Measurements from ENCODE around the gene HSPA1L.

The HSPA1L gene

DNA sequence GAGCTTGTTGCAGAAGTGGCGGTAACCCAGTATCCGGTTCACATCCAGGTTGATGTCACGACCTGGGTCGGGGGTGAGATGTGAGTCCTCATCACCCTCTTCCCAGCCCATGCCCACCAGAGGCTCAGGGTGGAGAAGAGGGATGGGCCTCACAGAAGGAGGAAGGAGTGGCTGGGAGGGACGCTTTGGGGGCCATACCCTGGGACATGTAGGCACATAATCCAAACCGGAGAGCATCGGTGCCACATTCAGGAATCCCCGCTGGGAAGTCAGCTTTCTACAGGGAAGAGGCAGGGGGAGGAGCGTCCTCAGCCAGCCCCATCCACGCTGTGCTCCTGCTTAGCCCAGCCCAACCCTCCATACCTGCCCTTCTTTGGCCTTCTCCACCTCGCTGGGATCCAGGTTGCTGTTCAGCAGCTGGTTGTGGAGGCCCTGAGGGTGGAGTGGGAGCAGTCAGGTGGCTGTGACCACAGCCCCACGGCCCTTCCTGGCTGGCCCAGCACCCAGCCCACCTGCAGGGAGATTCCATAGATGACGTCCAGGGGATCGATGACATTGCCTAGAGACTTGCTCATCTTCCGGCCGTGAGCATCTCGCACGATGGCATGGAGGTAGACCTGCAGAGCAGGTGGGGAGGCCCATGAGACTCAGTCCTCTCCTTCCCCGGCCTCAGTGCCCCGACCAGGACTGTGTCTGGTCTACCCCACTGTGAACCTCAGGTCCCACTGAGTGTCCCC is 34.4 kb downstream of the HSPA1L start:
- DNase-seq: no peak

- DNase-seq: no peak
Observed at GRCh38 chr6:31779908-31780307, 35.2 kb downstream of the HSPA1L start.

- no peak for DNase-seq
Observed at GRCh38 chr6:31778999-31779885, 35.8 kb downstream of the HSPA1L start.

- no peak for DNase-seq
Observed at GRCh38 chr6:31778193-31778592, 36.9 kb downstream of the HSPA1L start.

GRCh38 chr6:31777667-31778050 is 37.4 kb downstream of the HSPA1L start:
- DNase-seq: no peak

- peak; percentile 83 for DNase-seq
Observed at GRCh38 chr6:31776989-31777666, 38.0 kb downstream of the HSPA1L start, which contains the start of gene VWA7. Gene VWA7, minus strand, starts transcription at chr6:31777328. Its CDS starts 549 bp downstream, at chr6:31776779.

DNA sequence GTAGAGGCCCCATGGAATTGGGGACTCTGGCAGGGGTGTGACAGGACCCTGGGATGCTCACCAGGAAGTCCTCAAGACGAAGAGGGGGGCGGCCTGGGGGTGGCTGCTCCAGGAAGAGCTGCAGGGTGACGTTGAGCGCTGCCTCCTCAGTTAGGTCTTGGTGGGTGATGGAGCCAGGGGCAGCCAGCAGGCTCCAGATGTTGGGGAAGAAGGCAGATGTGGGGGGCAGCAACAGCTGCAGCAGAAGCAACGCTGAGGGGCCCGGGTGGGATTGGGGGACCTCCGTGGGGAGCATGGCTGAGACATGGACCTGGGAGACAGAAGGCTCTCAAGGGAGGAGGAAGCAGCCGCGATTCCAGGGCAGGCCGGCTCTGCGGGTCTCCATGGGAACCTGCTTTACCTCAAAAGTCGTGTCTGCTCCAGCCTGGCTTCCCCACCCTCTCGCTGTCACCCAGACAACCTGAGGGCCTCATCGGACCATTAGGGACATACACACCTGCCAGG is 38.5 kb downstream of the HSPA1L start:
- no peak for DNase-seq

- DNase-seq: no peak
Observed at GRCh38 chr6:31775633-31776484, 39.2 kb downstream of the HSPA1L start.

- no peak for DNase-seq
Observed at GRCh38 chr6:31775184-31775583, 39.9 kb downstream of the HSPA1L start.

- peak; percentile 36 for DNase-seq
Observed at GRCh38 chr6:31771992-31772358, 43.1 kb downstream of the HSPA1L start.

GRCh38 chr6:31770860-31771259 is 44.2 kb downstream of the HSPA1L start:
- DNase-seq: no peak

DNA sequence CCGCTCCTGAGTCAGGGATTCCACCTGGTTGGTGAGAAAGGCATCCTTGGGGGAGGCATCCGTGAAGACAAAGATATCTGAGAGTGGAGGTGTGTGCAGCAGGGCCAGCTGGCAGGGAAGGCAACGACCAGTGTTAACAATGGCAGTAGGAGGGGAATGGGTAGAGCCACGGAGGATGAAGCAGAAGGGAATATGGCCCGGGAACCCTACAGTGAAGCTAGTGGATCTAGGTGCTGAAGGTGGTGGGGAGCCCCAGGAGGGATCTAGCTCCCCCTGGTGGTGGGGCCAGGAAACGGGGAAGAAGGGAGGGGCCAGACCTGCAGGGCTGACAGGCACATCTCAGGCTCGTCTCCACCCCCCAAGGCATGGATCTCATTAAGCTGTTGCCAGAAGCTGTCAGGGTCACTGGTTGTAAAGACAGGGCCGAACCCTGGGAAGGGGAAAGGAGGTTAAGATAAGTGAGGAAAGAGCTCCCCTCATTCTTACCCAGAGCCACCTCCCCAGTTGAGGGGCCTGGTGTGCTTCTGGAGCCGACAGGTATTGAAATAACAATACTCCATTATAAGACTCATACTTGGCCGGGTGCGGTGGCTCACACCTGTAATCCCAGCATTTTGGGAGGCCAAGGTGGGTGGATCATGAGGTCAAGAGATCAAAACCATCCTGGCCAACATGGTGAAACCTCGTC is 45.3 kb downstream of the HSPA1L start:
- DNase-seq: peak; percentile 91

DNA sequence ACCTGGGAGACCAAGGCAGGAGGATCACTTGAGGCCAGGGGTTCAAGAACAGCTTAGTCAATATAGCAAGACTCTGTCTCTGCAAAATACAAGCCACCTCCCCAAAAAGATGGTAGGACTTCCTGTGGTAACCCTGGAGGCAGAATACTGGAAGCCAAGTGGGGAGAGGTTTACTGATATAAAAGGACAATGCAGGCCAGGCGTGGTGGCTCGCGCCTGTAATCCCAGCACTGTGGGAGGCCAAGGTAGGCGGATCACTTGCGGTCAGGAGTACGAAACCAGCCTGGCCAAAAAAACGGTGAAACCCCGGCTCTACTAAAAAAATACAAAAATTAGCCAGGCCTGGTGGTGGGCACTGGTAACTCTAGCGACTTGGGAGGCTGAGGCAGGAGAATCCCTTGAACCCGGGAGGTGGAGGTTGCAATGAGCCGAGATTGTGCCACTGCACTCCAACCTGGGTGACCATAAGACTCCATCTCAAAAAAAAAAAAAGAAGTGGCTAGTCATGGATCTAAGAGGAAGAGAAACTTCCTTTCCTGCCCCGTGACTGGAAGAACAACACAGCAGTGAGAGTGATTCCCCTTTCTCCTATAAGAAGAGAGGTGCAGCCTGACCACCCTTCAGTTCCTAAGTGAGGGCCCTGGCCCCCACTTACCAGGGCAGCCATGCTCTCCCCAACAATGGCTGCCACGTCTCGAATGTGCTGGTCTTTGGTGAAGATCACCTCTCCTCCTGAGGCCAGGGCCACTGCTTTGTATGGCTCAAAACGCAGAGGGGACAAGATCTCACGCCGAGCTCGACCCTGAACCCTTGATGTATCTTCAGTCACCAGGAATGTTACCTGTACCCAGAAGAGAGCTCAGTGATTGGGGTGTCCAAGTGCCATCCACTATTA is 46.5 kb downstream of the HSPA1L start:
- no peak for DNase-seq

GRCh38 chr6:31767096-31767645 is 47.9 kb downstream of the HSPA1L start:
- DNase-seq: no peak

DNA sequence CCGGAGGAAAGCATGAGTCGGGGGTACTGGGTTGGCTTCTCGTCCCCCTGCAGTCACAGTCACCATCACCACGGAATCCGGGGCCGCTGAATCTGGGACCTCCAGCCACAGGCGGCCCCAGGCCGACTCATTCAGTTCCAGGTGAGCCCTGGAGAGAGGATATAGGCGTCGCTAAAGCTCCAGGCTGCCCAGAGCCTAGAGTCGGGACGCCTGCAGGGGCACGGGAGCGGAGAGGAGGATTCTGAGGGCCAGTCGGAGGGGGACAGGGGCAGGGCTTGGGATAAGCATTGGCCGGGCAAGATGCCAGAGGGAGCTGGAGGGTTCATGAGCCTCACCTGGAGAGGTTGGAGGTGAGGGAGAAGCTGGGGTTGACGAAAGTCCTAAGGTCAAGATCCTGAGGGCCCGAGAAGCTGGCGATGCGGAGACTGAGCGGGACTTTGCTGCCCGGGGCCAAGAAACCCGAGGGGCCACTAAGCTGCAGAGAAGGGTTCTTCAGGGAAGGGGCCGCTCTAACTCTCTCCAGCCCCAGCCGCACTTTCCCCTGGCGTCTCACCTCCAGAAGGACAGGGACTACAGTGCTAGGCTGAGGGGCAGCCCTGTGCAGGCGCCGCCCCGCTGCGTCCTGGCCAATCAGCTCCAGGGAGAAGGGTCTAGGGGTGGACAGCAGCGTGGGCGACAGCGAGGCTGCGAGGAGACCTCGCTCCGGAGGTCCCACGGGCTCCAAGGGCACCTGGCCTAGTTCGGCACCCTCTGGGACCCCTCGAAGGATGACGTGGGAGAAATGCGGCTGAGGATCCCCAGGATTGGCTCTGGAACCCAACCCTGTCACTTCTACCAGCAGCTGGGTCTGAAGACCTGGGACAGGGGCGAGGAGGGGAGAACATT is 48.9 kb downstream of the HSPA1L start:
- DNase-seq: no peak

- no peak for DNase-seq
Observed at GRCh38 chr6:31765559-31765909, 49.5 kb downstream of the HSPA1L start.

- DNase-seq: no peak
Observed at GRCh38 chr6:31764198-31764597, 50.9 kb downstream of the HSPA1L start.

DNA sequence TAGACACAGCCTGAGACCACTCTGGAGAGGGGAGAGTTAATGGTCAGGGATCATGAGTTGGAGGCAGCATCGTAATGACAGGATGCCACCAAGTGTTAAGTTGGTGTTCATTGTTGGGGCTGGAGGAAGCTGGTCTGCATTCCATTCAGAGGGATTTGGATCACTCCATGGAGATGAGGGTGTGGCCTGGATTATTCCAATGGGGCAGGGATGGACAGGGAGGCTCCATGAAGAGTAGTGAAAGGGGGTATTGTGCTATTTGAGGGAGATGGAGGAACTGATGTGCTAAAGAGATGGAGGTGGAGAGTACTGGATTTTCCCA is 51.5 kb downstream of the HSPA1L start:
- DNase-seq: no peak

- no peak for DNase-seq
Observed at GRCh38 chr6:31762878-31763618, 52.0 kb downstream of the HSPA1L start.

All from activated CD4-positive, alpha-beta T cell treated with anti-CD3 and anti-CD28 coated beads for 48 hours (primary cell).